ENCODE measurements around the gene FGF19. TPM values are rescaled to one million over a fixed set of nuclear protein-coding genes. Genes with fewer than 3 reads are reported as not detected.

FGF19 gene
- total RNA-seq, 4 donors from 2014 or later = not detected

DNA sequence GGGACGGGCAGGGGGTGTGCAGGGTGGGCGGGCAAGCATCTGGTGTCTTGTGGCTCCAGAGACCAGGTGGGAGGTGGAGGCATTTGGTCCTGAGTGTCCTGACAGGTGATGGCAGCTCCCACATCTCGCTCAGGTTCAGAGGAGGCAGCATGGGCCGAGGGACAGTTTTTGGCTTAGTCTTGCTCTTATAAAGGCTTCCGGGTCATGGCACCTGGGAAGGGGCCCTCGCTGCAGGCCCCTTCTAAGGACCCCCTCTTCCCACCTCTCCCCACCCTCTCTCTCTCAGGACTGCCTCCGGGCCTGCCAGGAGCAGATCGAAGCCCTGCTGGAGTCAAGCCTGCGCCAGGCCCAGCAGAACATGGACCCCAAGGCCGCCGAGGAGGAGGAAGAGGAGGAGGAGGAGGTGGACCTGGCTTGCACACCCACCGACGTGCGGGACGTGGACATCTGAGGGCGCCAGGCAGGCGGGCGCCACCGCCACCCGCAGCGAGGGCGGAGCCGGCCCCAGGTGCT lies 52.9 kb downstream of the FGF19 start:
- ATAC-seq (ENCODE audit: low FRiP score) (no peak), DNase-seq (ENCODE audit: low spot score) (no peak)
- TF ChIP-seq, protein P1, sequence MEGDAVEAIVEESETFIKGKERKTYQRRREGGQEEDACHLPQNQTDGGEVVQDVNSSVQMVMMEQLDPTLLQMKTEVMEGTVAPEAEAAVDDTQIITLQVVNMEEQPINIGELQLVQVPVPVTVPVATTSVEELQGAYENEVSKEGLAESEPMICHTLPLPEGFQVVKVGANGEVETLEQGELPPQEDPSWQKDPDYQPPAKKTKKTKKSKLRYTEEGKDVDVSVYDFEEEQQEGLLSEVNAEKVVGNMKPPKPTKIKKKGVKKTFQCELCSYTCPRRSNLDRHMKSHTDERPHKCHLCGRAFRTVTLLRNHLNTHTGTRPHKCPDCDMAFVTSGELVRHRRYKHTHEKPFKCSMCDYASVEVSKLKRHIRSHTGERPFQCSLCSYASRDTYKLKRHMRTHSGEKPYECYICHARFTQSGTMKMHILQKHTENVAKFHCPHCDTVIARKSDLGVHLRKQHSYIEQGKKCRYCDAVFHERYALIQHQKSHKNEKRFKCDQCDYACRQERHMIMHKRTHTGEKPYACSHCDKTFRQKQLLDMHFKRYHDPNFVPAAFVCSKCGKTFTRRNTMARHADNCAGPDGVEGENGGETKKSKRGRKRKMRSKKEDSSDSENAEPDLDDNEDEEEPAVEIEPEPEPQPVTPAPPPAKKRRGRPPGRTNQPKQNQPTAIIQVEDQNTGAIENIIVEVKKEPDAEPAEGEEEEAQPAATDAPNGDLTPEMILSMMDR (IDR thresholded peaks at IDR 0.05) = no peak

DNA sequence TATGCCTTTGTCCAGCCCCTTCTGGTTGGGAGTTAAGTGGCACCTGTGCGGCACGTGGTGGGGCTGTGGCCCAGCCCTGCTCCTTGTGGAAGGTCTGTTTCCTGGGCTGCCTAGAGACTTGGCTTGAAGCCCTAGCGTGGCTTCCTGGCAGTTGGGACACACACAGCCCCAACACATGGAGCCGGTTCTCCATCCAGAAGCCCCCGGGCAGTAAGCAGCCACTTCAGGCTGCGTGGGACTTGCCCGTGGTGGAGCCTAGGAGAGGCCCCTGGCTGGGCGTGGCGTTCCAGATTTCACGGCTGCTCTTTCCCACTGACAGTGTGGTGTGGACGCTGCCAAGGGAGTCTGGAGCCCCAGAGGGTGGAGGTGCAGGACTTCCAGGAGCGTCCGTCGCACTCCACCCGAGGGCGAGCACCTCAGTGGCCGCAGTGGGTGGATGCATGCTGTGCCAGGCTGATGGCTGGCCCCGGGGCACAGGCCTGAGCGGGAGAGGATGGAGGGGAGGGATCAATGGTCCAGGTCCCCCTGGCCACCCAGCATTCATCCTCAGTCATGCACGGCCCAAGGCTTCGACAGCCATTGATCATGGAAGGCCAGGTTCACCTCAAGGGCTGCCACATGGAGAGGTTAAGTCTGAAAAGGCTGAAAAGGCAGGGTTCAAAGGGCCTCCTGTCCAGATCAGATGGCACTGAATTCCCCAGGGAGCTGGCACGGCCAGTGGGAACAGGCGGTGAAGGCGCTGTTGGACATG lies 53.6 kb downstream of the FGF19 start:
- ATAC-seq (ENCODE audit: low FRiP score) (no peak), DNase-seq (ENCODE audit: low spot score) (no peak)
- TF ChIP-seq, protein P1 (IDR thresholded peaks at IDR 0.05) = no peak

DNA sequence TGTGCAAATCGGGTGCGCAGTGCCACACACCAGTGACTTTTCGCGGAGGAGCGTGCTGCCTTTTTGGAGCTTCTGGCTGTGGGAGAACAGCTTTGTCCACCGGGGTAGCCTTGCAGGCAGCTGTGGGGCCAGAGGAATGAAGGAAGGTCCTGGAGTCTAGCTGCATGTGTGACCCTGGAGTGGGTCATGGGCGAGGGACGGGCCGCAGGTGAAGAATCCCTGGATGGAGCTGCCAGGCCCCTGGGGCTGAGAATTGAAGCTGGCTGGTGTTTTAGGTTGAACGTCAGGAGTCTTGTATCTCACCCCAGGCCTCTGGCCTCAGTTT lies 54.3 kb downstream of the FGF19 start:
- no peak for ATAC-seq (ENCODE audit: low FRiP score)
- DNase-seq (ENCODE audit: low spot score) = no peak
- TF ChIP-seq, protein P1 (IDR thresholded peaks at IDR 0.05) = no peak

DNA sequence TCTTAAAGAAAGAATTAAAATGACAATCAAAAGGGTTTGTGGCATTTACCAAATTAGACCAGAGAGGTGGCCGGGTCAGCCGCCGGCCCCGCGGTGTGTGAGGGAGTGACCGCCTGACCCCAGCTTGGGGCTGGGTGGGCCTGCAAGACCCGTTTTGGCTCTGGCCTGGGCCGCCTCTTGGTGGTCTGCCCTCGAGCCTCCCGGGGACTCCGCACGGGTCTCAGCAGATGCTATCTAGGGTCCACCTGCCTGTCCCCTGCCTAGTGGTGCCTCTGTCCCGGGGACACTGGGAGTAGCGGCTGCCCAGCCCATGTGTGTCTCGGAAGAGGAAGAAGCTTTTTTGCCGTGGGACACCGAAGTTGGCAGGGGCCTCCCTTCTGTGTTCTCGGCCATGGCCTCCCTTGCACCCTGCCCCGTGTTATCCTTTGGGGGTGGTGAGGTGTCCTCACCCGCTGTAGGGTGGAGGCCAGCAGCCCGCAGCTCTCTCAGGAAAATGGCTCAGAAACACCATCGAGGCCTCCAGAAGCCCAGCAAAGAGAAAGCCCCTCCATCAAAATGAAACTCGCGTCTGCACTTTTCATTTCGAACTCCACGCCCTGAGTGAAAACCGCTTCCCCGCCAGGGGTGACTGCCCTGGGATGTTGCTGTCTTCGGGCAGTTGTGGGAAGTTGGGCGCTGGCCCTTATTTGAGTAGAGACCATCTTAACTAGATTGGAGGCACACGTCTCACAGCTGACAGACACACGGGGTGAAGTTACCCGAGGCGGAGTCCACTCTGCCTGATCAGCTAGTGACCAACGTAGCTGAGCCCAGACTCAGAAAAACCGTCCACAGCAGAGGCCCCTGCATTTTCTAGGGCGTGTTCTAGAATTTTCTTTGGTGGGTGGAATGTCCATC lies 54.9 kb downstream of the FGF19 start:
- no peak for ATAC-seq (ENCODE audit: low FRiP score)
- TF ChIP-seq, protein P1 (IDR thresholded peaks at IDR 0.05) = no peak
- no peak for DNase-seq (ENCODE audit: low spot score)

Other genes with a start within 250 kb of the FGF19 start
- gene LINC01488, start 222.4 kb downstream of the FGF19 start, total RNA-seq = not detected
- 100 to 1,000 TPM in 1 of 4 donors, 10 to 100 TPM in 3; 40.3 to 216 (median 58.2) TPM for gene CCND1, start 62.9 kb downstream of the FGF19 start, total RNA-seq
- 10 to 100 TPM in 3 of 4 donors, 1 to 10 TPM in 1; 9.9 to 27.3 (median 20.6) TPM for gene LTO1, start 28.7 kb downstream of the FGF19 start, total RNA-seq
- gene FGF4, start 71.3 kb upstream of the FGF19 start, total RNA-seq = not detected
- not detected for gene FGF3, start 115.4 kb upstream of the FGF19 start, total RNA-seq